Heart left ventricle (tissue), 13 donors: ENCODE results near the gene KCTD17.

Experiments used
- CTCF ChIP-seq, 12 donors: fragments of 200-600 bp; sonication (generic) in 4 of 12; IDR thresholded peaks; one replicate each; pipeline versions ENCODE4 v1.5.0 to v1.8.0; 2018 to 2022; ENCODE audit warnings: antibody characterized with exemption in 12 of 12, mild to moderate bottlenecking in 5 of 12
- POLR2A ChIP-seq, 2 donors: fragments of 450-650 bp; IDR thresholded peaks; one replicate each; pipeline ENCODE4 v1.6.1; 2017; ENCODE audit warnings: antibody characterized with exemption in 2 of 2, mild to moderate bottlenecking in 2 of 2, moderate library complexity in 2 of 2
- donor health status: ischemic (EF 13 %, LVEDD 7.1; RV severe dilation, severe dysfunction).
- donor health status: DM: no; HTN: yes; CAD: no.
- donor health status: DM: no; HTN: no; CAD: no.
- donor health status: ischemic (EF 25% LVEDD 6.9; RV normal size, moderate dysfunction).
- donor health status: ischemic (EF 25% LVEDD 5.7; RV mildly dilated, moderate dysfunction).
- donor health status: ischemic (EF 35%, LVEDD 5.7; RV mildly dilated, moderate dysfunction).
- donor health status: nonischemic (EF 11% LVEDD 7.7; RV severe dilation, severe dysfunction).
- donor health status: DM: yes; HTN: yes; CAD: no.
- donor health status: PGD.
- donor health status: ischemic (EF 29% LVEDD 5.4; RV normal size, mild dysfunction).
- donor health status: nonischemic (EF 23%, LVEDD 6.1; RV moderate dilation, normal function).

DNA sequence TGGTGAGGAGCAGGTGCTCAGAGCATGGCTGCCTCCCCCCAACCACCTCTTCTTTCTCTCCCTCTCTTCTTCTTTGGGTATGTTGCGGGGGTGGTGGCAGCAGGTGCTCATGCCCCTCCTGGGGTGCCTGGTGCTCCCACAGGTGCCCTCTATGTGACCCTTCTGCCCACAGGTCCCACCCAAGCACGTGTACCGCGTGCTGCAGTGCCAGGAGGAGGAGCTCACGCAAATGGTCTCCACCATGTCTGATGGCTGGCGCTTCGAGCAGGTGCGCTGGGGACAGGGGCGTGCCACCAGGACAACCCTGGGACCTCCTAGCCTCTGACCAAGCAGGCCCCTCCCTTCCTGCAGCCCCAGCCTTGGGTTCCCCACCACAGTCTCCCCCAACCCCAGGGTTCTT, 5.7 kb downstream of the KCTD17 start:
- TF ChIP-seq POLR2A (IDR thresholded peaks at IDR 0.05) (no peak), CTCF (IDR thresholded peaks at IDR 0.05) (no peak)
